Posterior vena cava (tissue), 2 donors: ENCODE data around the gene CAPN11. TPM values are rescaled to one million over a fixed set of nuclear protein-coding genes. Genes with fewer than 3 reads are reported as not detected.

Source experiments
- DNase-seq: peaks from one replicate; pipeline ENCODE4 v3.0.0-alpha.2; 2020; ENCODE audit warnings: low spot score
- intact Hi-C, 2 donors: fragments of 100-400 bp; cut with DNase I; formaldehyde crosslinking; loops; one replicate each; pipeline versions ENCODE4 v1.14.1 to v1.14.2; 2022 to 2023
- total RNA-seq, 2 donors: library from RNA; stranded (reverse); fragmentation: NEBNext Ultra II Directional; extraction: Animal tissue kit (Norgen Biotek cat#: 25700); gene quantifications; one replicate each; pipeline ENCODE4 v1.2.1, GENCODE V29; 2021
- donor health status: DM: yes; HTN: yes; CAD: no.
- donor health status: DM: yes; HTN: yes; CAD: no.

The CAPN11 gene
- total RNA-seq, 2 donors from 2014 or later, result 0.24 to 1.5 TPM

DNA sequence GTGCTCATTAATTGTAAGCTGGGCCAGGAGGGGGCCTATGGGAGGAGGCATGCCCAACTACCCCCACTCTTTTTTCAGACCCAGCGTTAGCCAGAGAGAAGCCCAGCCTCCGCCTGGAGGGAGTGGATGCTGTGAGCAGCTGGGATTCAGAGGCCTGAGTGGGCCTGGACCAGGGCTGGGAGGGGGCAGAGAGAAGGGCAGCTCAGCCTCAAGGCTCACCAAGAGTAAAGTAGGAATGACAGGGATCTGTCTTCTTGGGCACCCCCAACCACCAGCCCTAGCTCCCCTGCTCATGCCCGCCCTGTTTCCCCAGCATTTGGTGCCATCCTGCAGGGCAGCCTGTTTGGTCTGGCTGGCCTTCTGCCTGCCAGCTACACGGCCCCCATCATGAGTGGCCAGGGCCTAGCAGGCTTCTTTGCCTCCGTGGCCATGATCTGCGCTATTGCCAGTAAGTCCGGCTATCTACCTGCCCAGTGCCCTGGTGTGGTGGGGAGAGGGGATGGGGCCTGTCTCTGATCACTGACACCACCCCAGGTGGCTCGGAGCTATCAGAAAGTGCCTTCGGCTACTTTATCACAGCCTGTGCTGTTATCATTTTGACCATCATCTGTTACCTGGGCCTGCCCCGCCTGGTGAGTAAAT, 71.5 kb downstream of the CAPN11 start:
- peak; percentile 55 for DNase-seq
- intact Hi-C loops, result loop anchor here in 1 of 2 donors (10.0 kb wide), 1 partner anchor 115 kb away; no protein-coding TSS in a partner anchor

DNA sequence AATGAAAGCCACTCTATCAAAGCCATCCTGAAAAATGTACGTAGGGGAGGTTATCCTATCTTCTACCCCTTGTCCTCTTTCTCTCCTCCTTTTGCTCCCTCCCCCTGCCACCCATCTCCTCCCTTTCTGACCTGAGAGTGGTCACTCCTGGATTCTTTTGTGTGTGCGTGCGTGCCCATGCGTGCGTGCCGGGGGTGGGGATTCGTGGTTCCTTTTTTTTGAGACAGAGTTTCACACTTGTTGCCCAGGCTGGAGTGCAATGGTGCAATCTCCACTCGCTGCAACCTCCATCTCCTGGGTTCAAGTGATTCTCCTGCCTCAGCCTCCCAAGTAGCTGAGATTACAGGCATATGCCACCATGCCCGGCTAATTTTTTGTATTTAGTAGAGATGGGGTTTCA, 72.8 kb downstream of the CAPN11 start:
- peak; percentile 45 for DNase-seq
- intact Hi-C loops, result loop anchor here in 1 of 2 donors (10.0 kb wide), 1 partner anchor 117 kb away; no protein-coding TSS in a partner anchor

DNA sequence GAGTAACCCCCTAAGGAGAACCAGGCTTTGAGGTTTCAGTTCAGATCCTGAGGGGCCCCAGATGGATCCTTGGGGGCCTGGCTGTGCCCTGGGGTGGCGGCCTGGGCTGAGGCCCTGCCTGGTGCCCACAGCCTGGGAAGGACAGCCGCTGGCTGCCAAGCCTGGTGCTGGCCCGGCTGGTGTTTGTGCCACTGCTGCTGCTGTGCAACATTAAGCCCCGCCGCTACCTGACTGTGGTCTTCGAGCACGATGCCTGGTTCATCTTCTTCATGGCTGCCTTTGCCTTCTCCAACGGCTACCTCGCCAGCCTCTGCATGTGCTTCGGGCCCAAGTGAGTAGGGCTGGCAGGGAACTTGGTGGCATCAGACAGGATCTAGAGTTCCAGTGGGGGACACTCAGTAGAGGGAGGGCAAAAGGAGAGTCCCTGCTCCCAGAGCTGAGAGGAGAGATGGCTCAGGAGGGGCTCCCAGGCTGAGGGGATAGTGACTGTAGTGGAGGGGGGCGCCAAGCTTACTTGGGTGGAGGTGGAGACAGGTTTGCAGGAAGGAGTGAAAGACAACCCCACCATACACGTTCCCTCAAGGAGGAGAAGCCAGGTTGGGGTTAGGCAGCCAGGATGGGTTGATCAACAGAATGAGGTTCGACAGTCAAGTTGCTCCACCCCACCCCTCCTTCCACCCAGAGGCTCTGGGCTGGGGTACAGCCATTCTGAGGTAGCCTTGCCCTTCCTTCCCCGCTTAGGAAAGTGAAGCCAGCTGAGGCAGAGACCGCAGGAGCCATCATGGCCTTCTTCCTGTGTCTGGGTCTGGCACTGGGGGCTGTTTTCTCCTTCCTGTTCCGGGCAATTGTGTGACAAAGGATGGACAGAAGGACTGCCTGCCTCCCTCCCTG, 74.3 kb downstream of the CAPN11 start:
- peak; percentile 74 for DNase-seq
- intact Hi-C loops, result loop anchor here in 1 of 2 donors (10.0 kb wide), 1 partner anchor 118 kb away; no protein-coding TSS in a partner anchor

DNA sequence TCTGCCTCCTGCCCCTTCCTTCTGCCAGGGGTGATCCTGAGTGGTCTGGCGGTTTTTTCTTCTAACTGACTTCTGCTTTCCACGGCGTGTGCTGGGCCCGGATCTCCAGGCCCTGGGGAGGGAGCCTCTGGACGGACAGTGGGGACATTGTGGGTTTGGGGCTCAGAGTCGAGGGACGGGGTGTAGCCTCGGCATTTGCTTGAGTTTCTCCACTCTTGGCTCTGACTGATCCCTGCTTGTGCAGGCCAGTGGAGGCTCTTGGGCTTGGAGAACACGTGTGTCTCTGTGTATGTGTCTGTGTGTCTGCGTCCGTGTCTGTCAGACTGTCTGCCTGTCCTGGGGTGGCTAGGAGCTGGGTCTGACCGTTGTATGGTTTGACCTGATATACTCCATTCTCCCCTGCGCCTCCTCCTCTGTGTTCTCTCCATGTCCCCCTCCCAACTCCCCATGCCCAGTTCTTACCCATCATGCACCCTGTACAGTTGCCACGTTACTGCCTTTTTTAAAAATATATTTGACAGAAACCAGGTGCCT, 75.0 kb downstream of the CAPN11 start:
- intact Hi-C loops, result loop anchor here in 1 of 2 donors (10.0 kb wide), 1 partner anchor 119 kb away; no protein-coding TSS in a partner anchor
- DNase-seq, result peak; percentile 61

Other genes with a start within 250 kb of the CAPN11 start
- 10 to 100 TPM; 26.4 to 33.5 TPM for gene MRPL14, start 31.4 kb upstream of the CAPN11 start, total RNA-seq
- gene TMEM63B, start 31.3 kb upstream of the CAPN11 start, total RNA-seq, result 10 to 100 TPM; 23.7 to 28.1 TPM
- 1 to 10 TPM in 1 of 2 donors, not detected in 1; 1.5 TPM for gene MYMX, start 58.1 kb downstream of the CAPN11 start, total RNA-seq
- 10 to 100 TPM; 76.5 to 80.0 TPM for gene SLC29A1, start 64.8 kb downstream of the CAPN11 start, total RNA-seq
- gene HSP90AB1, start 88.3 kb downstream of the CAPN11 start, total RNA-seq, result 100 to 1,000 TPM; 414 to 463 TPM
- 10 to 100 TPM; 23.1 to 28.9 TPM for gene SLC35B2, start 98.7 kb downstream of the CAPN11 start, total RNA-seq
- 1 to 10 TPM; 4.5 to 6.7 TPM for gene NFKBIE, start 106.7 kb downstream of the CAPN11 start, total RNA-seq
- gene TMEM151B, start 111.6 kb downstream of the CAPN11 start, total RNA-seq, result not detected
- 1 to 10 TPM; 5.9 to 7.7 TPM for gene AARS2, start 154.5 kb downstream of the CAPN11 start, total RNA-seq
- gene SPATS1, start 183.8 kb downstream of the CAPN11 start, total RNA-seq, result not detected
- gene CDC5L, start 228.9 kb downstream of the CAPN11 start, total RNA-seq, result 10 to 100 TPM; 19.1 to 25.1 TPM